H1 (cell line): ENCODE data around the gene DHRS3. TPM values are rescaled to one million over a fixed set of nuclear protein-coding genes. Genes with fewer than 3 reads are reported as not detected.
A peak's percentile ranks its signal among the peaks of the same experiment; 100 is the strongest.

ENCODE experiments used
- CTCF ChIA-PET: fragments of 300-600 bp; sonication (Branson Sonifier 250); formaldehyde crosslinking; loops from one replicate; lab custom pipeline; 2021; ENCODE audit not compliant: partially characterized antibody; lab: Charles Lee
- POLR2A ChIA-PET: fragments of 300-600 bp; sonication (Branson Sonifier 250); formaldehyde crosslinking; loops from one replicate; lab custom pipeline; 2021; ENCODE audit warnings: inconsistent platforms; ENCODE audit not compliant: partially characterized antibody; lab: Charles Lee
- DNase-seq, 2 experiments: peaks; one replicate each; pipeline versions ENCODE4 v3.0.0 to v3.0.0-alpha.2; 2010 to 2022; ENCODE audit warnings: low spot score in 2 of 2, low read depth in 1 of 2, mixed read lengths in 1 of 2
- FAIRE-seq: peaks from 2 replicates; lab custom pipeline; 2011; peaks lifted over from hg19 to GRCh38; lab: Jason Lieb, UNC
- H2AFZ ChIP-seq: 2 replicates; pipeline ENCODE4 v1.8.1; 2012; ENCODE audit warnings: low read length, inconsistent platforms
- H2AK5ac ChIP-seq: 2 replicates; pipeline ENCODE4 v1.6.1; 2013; ENCODE audit warnings: low read depth, low read length
- H2BK120ac ChIP-seq: replicated peaks from 2 replicates; pipeline ENCODE3; 2013; ENCODE audit warnings: low read depth, low read length, inconsistent platforms
- H2BK12ac ChIP-seq: 2 replicates; pipeline ENCODE4 v1.6.1; 2013; ENCODE audit warnings: low read depth, low read length
- H2BK15ac ChIP-seq: 2 replicates; pipeline ENCODE4 v1.6.1; 2013; ENCODE audit warnings: low read length
- H2BK20ac ChIP-seq: 2 replicates; pipeline ENCODE4 v1.6.1; 2013; ENCODE audit warnings: low read length
- H2BK5ac ChIP-seq: 2 replicates; pipeline ENCODE4 v1.6.1; 2013; ENCODE audit warnings: low read depth, low read length
- H3K14ac ChIP-seq: 2 replicates; pipeline ENCODE4 v1.6.1; 2013; ENCODE audit warnings: inconsistent platforms; ENCODE audit not compliant: insufficient read length
- H3K18ac ChIP-seq: 2 replicates; pipeline ENCODE4 v1.6.1; 2013; ENCODE audit warnings: low read length; ENCODE audit errors: extremely low read depth
- H3K23ac ChIP-seq: 2 replicates; pipeline ENCODE4 v1.6.1; 2013; ENCODE audit warnings: inconsistent platforms; ENCODE audit not compliant: insufficient read length
- H3K23me2 ChIP-seq: 2 replicates; pipeline ENCODE4 v1.6.1; 2013; ENCODE audit warnings: low read depth, low read length
- H3K27ac ChIP-seq: 2 replicates; pipeline ENCODE4 v1.6.1; 2011; ENCODE audit warnings: low read depth, low read length, inconsistent platforms
- H3K27me3 ChIP-seq, 4 experiments: replicated peaks in 1 of 4; 1 replicate in 1 of 4; 2 replicates in 3 of 4; pipeline versions ENCODE4 v1.6.1 to v1.8.1; 2011 to 2013; ENCODE audit warnings: low read length in 3 of 4, mild to moderate bottlenecking in 3 of 4, inconsistent platforms in 2 of 4, mixed read lengths in 2 of 4, moderate library complexity in 1 of 4; ENCODE audit not compliant: control insufficient read depth in 3 of 4, insufficient read depth in 3 of 4; ENCODE audit errors: extremely low read depth in 1 of 4
- H3K36me3 ChIP-seq, 4 experiments: 2 replicates each; pipeline versions ENCODE4 v1.6.1 to v1.8.1; 2011 to 2013; ENCODE audit warnings: mild to moderate bottlenecking in 4 of 4, low read length in 3 of 4, moderate library complexity in 2 of 4, control low read depth in 1 of 4, inconsistent platforms in 1 of 4; ENCODE audit not compliant: insufficient read depth in 4 of 4, control insufficient read depth in 2 of 4
- H3K4ac ChIP-seq: replicated peaks from 2 replicates; pipeline ENCODE3; 2013; ENCODE audit warnings: low read length, low read depth, mixed read lengths, inconsistent platforms; ENCODE audit not compliant: insufficient read length
- H3K4me1 ChIP-seq, 4 experiments: replicated peaks in 1 of 4; 1 replicate in 1 of 4; 2 replicates in 3 of 4; pipeline versions ENCODE4 v1.6.1 to v1.8.1; 2011 to 2013; ENCODE audit warnings: low read length in 3 of 4, inconsistent platforms in 2 of 4, mixed read lengths in 1 of 4; ENCODE audit not compliant: insufficient read depth in 4 of 4, control insufficient read depth in 3 of 4
- H3K4me2 ChIP-seq, 2 experiments: 2 replicates each; pipeline versions ENCODE4 v1.6.1 to v1.8.1; 2011 to 2013; ENCODE audit warnings: low read depth in 2 of 2, low read length in 2 of 2, control low read depth in 1 of 2, inconsistent platforms in 1 of 2, mild to moderate bottlenecking in 1 of 2; ENCODE audit not compliant: insufficient read depth in 1 of 2
- H3K4me3 ChIP-seq, 4 experiments: fragments of 200-600, 300-600 bp in 1 of 4; sonication (generic), shearing (Covaris generic), sonication (Bioruptor Twin) in 1 of 4; 2 replicates each; pipeline versions ENCODE4 v1.5.1 to v1.8.1; 2011 to 2016; ENCODE audit warnings: low read length in 4 of 4, low read depth in 3 of 4, control low read depth in 2 of 4, inconsistent platforms in 2 of 4, mild to moderate bottlenecking in 2 of 4, mixed read lengths in 1 of 4, moderate library complexity in 1 of 4; ENCODE audit not compliant: insufficient read depth in 2 of 4; ENCODE audit errors: extremely low read depth in 1 of 4
- H3K56ac ChIP-seq: replicated peaks from 2 replicates; pipeline ENCODE3; 2013; ENCODE audit warnings: low read depth, mild to moderate bottlenecking, mixed read lengths, low read length, inconsistent platforms; ENCODE audit not compliant: insufficient read length
- H3K79me1 ChIP-seq: 2 replicates; pipeline ENCODE4 v1.6.1; 2013; ENCODE audit warnings: low read depth, low read length, control low read depth
- H3K79me2 ChIP-seq, 2 experiments: 2 replicates each; pipeline versions ENCODE4 v1.6.1 to v1.8.1; 2012 to 2013; ENCODE audit warnings: low read length in 2 of 2, mild to moderate bottlenecking in 2 of 2, inconsistent platforms in 1 of 2; ENCODE audit not compliant: insufficient read depth in 2 of 2, control insufficient read depth in 1 of 2
- H3K9ac ChIP-seq, 4 experiments: replicated peaks in 1 of 4; 1 replicate in 1 of 4; 2 replicates in 3 of 4; pipeline versions ENCODE4 v1.6.1 to v1.8.1; 2011 to 2013; ENCODE audit warnings: low read depth in 3 of 4, low read length in 3 of 4, control low read depth in 2 of 4, mild to moderate bottlenecking in 2 of 4, moderate library complexity in 2 of 4, inconsistent platforms in 1 of 4; ENCODE audit errors: extremely low read depth in 1 of 4
- H3K9me3 ChIP-seq, 2 experiments: 2 replicates each; pipeline versions ENCODE4 v1.6.1 to v1.8.1; 2012 to 2013; ENCODE audit warnings: mild to moderate bottlenecking in 2 of 2, moderate library complexity in 2 of 2, control low read depth in 1 of 2, inconsistent platforms in 1 of 2, low read depth in 1 of 2, low read length in 1 of 2, mixed read lengths in 1 of 2; ENCODE audit not compliant: insufficient read depth in 2 of 2
- H4K20me1 ChIP-seq, 2 experiments: replicated peaks in 1 of 2; 2 replicates each; pipeline versions ENCODE3 to v1.8.1; 2011 to 2013; ENCODE audit warnings: inconsistent platforms in 2 of 2, low read length in 2 of 2, mild to moderate bottlenecking in 1 of 2; ENCODE audit not compliant: insufficient read depth in 2 of 2, control insufficient read depth in 1 of 2
- H4K5ac ChIP-seq: 2 replicates; pipeline ENCODE4 v1.6.1; 2013; ENCODE audit warnings: low read length, low read depth, mixed read lengths, inconsistent platforms; ENCODE audit not compliant: insufficient read length
- H4K8ac ChIP-seq: 2 replicates; pipeline ENCODE4 v1.8.0; 2013; ENCODE audit warnings: mild to moderate bottlenecking, moderate library complexity, low read length, inconsistent platforms; ENCODE audit not compliant: insufficient read depth; ENCODE audit errors: extremely low read depth
- H4K91ac ChIP-seq: replicated peaks from 2 replicates; pipeline ENCODE3; 2013; ENCODE audit warnings: low read length, mixed read lengths, inconsistent platforms; ENCODE audit not compliant: insufficient read length
- ASH2L ChIP-seq: fragments of 200-600, 300-600 bp; sonication (generic); IDR thresholded peaks from one replicate; pipeline ENCODE4 v1.7.1; 2017; ENCODE audit warnings: low read length
- GABPA ChIP-seq: IDR thresholded peaks from 2 replicates; pipeline ENCODE4 v1.6.1; 2011; ENCODE audit warnings: mild to moderate bottlenecking, low read length, moderate library complexity, borderline replicate concordance; ENCODE audit not compliant: insufficient read depth
- JUND ChIP-seq: IDR thresholded peaks from 2 replicates; pipeline ENCODE4 v1.6.1; 2011; ENCODE audit warnings: mild to moderate bottlenecking, improper control_type of control experiment, low read length
- KDM1A ChIP-seq: fragments of 200-600, 300-600 bp; sonication (generic); IDR thresholded peaks from 2 replicates; pipeline ENCODE4 v1.7.1; 2016; ENCODE audit warnings: mild to moderate bottlenecking, low read length, borderline replicate concordance
- MAX ChIP-seq: IDR thresholded peaks from 2 replicates; pipeline ENCODE4 v1.6.1; 2012; ENCODE audit warnings: inconsistent platforms
- NRF1 ChIP-seq: IDR thresholded peaks from 2 replicates; pipeline ENCODE4 v1.6.1; 2011; ENCODE audit warnings: mild to moderate bottlenecking, low read depth, low read length, improper control_type of control experiment
- RAD21 ChIP-seq, 2 experiments: IDR thresholded peaks in 1 of 2; conservative IDR thresholded peaks in 1 of 2; 2 replicates each; pipeline ENCODE4 v1.6.1; 2011; ENCODE audit warnings: low read depth in 2 of 2, low read length in 2 of 2, improper control_type of control experiment in 1 of 2, inconsistent platforms in 1 of 2, mild to moderate bottlenecking in 1 of 2, moderate library complexity in 1 of 2
- WGBS, 2 experiments: shearing (Covaris generic) in 1 of 2; methylation state at CpG; one replicate each; pipeline versions ENCODE4 v1.1.6 to v1.1.7; 2013 to 2015; ENCODE audit warnings: low lambda C conversion rate in 2 of 2, mixed read lengths in 2 of 2, inconsistent platforms in 1 of 2, low coverage in 1 of 2, missing lambda C conversion rate in 1 of 2; ENCODE audit not compliant: insufficient replicate concordance in 2 of 2, insufficient coverage in 1 of 2, insufficient read length in 1 of 2; ENCODE audit errors: extremely low coverage in 1 of 2, missing lambda C conversion rate in 1 of 2; 5-methylcytosine and 5-hydroxymethylcytosine counted together
- polyA plus RNA-seq, 7 experiments: library from polyadenylated mRNA; depleted of rRNA in 3 of 7; stranded (reverse) in 5 of 7; unstranded in 2 of 7; fragments of >200 nt in 5 of 7; fragments of 200-250 nt in 2 of 7; gene quantifications; 1 replicate in 5 of 7; 2 replicates in 1 of 7; 4 replicates in 1 of 7; pipeline versions ENCODE4 v1.2.1 to v1.2.3, GENCODE V29; 2011 to 2013; ENCODE audit warnings: missing spikeins in 2 of 7, mixed read lengths in 2 of 7
- total RNA-seq: library from RNA; stranded (reverse); fragmentation: NEBNext Ultra II Directional; extraction: Animal tissue kit (Norgen Biotek cat#: 25700); gene quantifications from 2 replicates; pipeline ENCODE4 v1.2.1, GENCODE V29; 2021

Gene DHRS3
- total and polyA plus RNA-seq, 2 of the 8 experiments (the other 6 are each of a cell fraction or from before 2014, with no cell fraction given) = 32.5 to 36.4 TPM

GRCh38 chr1:12656575-12656974 lies 38.6 kb upstream of the DHRS3 start:
- no peak overlapping the region for H3K56ac ChIP-seq
- peak overlapping the region; percentile 95; the same call in 1 of the 2 replicates for H2BK15ac ChIP-seq
- H2BK20ac ChIP-seq = 0 out of 2 replicates have a peak overlapping the region, but pooled peaks have one; percentile 6
- H2BK120ac ChIP-seq = no peak overlapping the region
- H3K23me2 ChIP-seq = no peaks in the 10 kb centered on the region
- 86% methylated on average over 4 of the region's 4 CpGs; no CpG with 5 or more reads in 1 of the 2 experiments for WGBS, 2 experiments
- H3K4ac ChIP-seq = no peak overlapping the region
- no peak for TF ChIP-seq NRF1
- no peak for TF ChIP-seq ASH2L
- TF ChIP-seq RAD21 (IDR thresholded peaks at IDR 0.05 in 1 of 2, conservative IDR thresholded peaks at IDR 0.05 in 1 of 2; ENCODE audit: low read depth in 2 of 2, low read length in 2 of 2) = no peak
- TF ChIP-seq KDM1A = no peak
- TF ChIP-seq JUND = no peak
- TF ChIP-seq GABPA = no peak
- no peak for TF ChIP-seq MAX
- TF ChIP-seq, all 59 proteins: peak for 0
- peak overlapping the region; percentile 6 for H4K5ac ChIP-seq
- no peak overlapping the region for H3K14ac ChIP-seq
- no peak overlapping the region for H3K9ac ChIP-seq
- no peaks in the 10 kb centered on the region for H4K20me1 ChIP-seq
- no peak overlapping the region for H3K4me2 ChIP-seq
- peak overlapping the region; percentile 35 for H4K91ac ChIP-seq
- H3K27ac ChIP-seq = no peak overlapping the region
- H2BK12ac ChIP-seq = no peak overlapping the region; the same call in 1 of the 2 replicates
- H3K4me3 ChIP-seq = no peak overlapping the region
- peaks cover 3 to 10% of the 10 kb centered on the region in 2 experiments; a peak in 1 of 4 replicates for H3K9me3 ChIP-seq
- no peaks in the 10 kb centered on the region for H3K79me1 ChIP-seq
- no peaks in the 10 kb centered on the region for H3K79me2 ChIP-seq
- no peaks in the 10 kb centered on the region for H3K36me3 ChIP-seq
- DNase-seq (no peak), FAIRE-seq (no peak)
- 0 out of 7 replicates have a peak, but pooled peaks cover 0 to 1% (median 0%) of the 10 kb centered on the region in 4 experiments for H3K27me3 ChIP-seq
- ChIA-PET POLR2A (interaction anchor here (1.0 to 1.2 kb wide), 2 partner anchors 10 to 35 kb away, joined by 4 read pairs; no protein-coding TSS in a partner anchor), CTCF (interaction anchor here (0.8 to 5.1 kb wide), 10 partner anchors 9 to 384 kb away, joined by 3 to 42 read pairs (median 4); partner anchors contain the start of genes AADACL4 and DHRS3)
- no peak overlapping the region for H3K18ac ChIP-seq
- no peak overlapping the region for H2BK5ac ChIP-seq
- H2AFZ ChIP-seq = no peak overlapping the region
- no peak overlapping the region for H3K23ac ChIP-seq
- 0 out of 2 replicates have a peak overlapping the region, but pooled peaks have one; percentile 3 for H2AK5ac ChIP-seq
- H3K4me1 ChIP-seq = no peaks in the 10 kb centered on the region
- H4K8ac ChIP-seq = no peak overlapping the region
